Coronary artery (tissue), 2 donors: ENCODE data around the gene RAB26.

ENCODE experiments used
- DNase-seq: peaks from one replicate; pipeline ENCODE4 v3.0.0-alpha.2; 2017; ENCODE audit warnings: low spot score
- H3K27ac ChIP-seq, 2 donors: fragments of 200-600 bp; sonication (generic); one replicate each; pipeline ENCODE4 v1.5.1; 2016 to 2019
- H3K4me3 ChIP-seq: fragments of 200-600 bp; sonication (generic); 2 replicates; pipeline ENCODE4 v1.5.1; 2016; ENCODE audit warnings: mild to moderate bottlenecking, moderate library complexity
- CTCF ChIP-seq: fragments of 200-600 bp; sonication (generic); IDR thresholded peaks from one replicate; pipeline ENCODE4 v1.5.1; 2019; ENCODE audit warnings: antibody characterized with exemption

The RAB26 gene

GRCh38 chr16:2186505-2186904 is 38.1 kb downstream of the RAB26 start:
- Histone ChIP-seq H3K27ac (no peak overlapping the region), H3K4me3 (no peak overlapping the region)
- DNase-seq, result no peak
- no peak for TF ChIP-seq CTCF

- no peak overlapping the region for H3K27ac ChIP-seq
- H3K4me3 ChIP-seq, result no peak overlapping the region
- DNase-seq, result no peak
- no peak for TF ChIP-seq CTCF
Observed at GRCh38 chr16:2187212-2187611, 38.8 kb downstream of the RAB26 start.

- no peak for TF ChIP-seq CTCF
- Histone ChIP-seq H3K4me3 (no peak overlapping the region), H3K27ac (no peak overlapping the region)
- DNase-seq, result no peak
Observed at GRCh38 chr16:2188395-2188794, 40.0 kb downstream of the RAB26 start.

GRCh38 chr16:2189252-2189893 is 40.9 kb downstream of the RAB26 start:
- no peak for TF ChIP-seq CTCF
- no peak overlapping the region for H3K27ac ChIP-seq
- DNase-seq, result no peak

GRCh38 chr16:2190002-2190658 is 41.7 kb downstream of the RAB26 start:
- TF ChIP-seq CTCF, result no peak
- H3K27ac ChIP-seq, result no peak overlapping the region
- no peak for DNase-seq

More at GRCh38 chr16:2189252-2189893, 40.9 kb downstream of the RAB26 start:
- no peak overlapping the region for H3K4me3 ChIP-seq

GRCh38 chr16:2190659-2191445 is 42.4 kb downstream of the RAB26 start:
- no peak for DNase-seq
- no peak for TF ChIP-seq CTCF
- Histone ChIP-seq H3K4me3 (no peak overlapping the region), H3K27ac (no peak overlapping the region)

More at GRCh38 chr16:2190002-2190658, 41.7 kb downstream of the RAB26 start:
- H3K4me3 ChIP-seq, result no peak overlapping the region
